SIG-M5 treated with dmso at 0.1 percent for 504 hours (cell line): ENCODE measurements around the gene SYNDIG1.

Experiments used
- DNase-seq: peaks from one replicate; lab custom pipeline; 2025; ENCODE audit not compliant: unreplicated experiment; lab: John Stamatoyannopoulos, UW

The SYNDIG1 gene

GRCh38 chr20:24684956-24685691, 215.7 kb downstream of the SYNDIG1 start:
- no peak for DNase-seq

- DNase-seq, result no peak
These were observed 216.3 kb downstream of the SYNDIG1 start for GRCh38 chr20:24685736-24686135.

GRCh38 chr20:24686156-24686555, 216.7 kb downstream of the SYNDIG1 start:
- DNase-seq, result no peak

GRCh38 chr20:24690408-24690807, 221.0 kb downstream of the SYNDIG1 start:
- no peak for DNase-seq

- no peak for DNase-seq
These were observed 222.5 kb downstream of the SYNDIG1 start for GRCh38 chr20:24691901-24692351.

GRCh38 chr20:24692446-24693200, 223.2 kb downstream of the SYNDIG1 start:
- no peak for DNase-seq

GRCh38 chr20:24693466-24694156, 224.2 kb downstream of the SYNDIG1 start:
- no peak for DNase-seq

- no peak for DNase-seq
These were observed 224.8 kb downstream of the SYNDIG1 start for GRCh38 chr20:24694157-24694726.

- no peak for DNase-seq
These were observed 225.5 kb downstream of the SYNDIG1 start for GRCh38 chr20:24694727-24695528.

GRCh38 chr20:24695529-24696225, 226.2 kb downstream of the SYNDIG1 start:
- no peak for DNase-seq

- DNase-seq, result no peak
These were observed 227.0 kb downstream of the SYNDIG1 start for GRCh38 chr20:24696396-24696795.

- no peak for DNase-seq
These were observed 228.0 kb downstream of the SYNDIG1 start for GRCh38 chr20:24697411-24697810.

GRCh38 chr20:24698189-24698588, 228.8 kb downstream of the SYNDIG1 start:
- DNase-seq, result no peak

GRCh38 chr20:24698706-24699206, 229.3 kb downstream of the SYNDIG1 start:
- no peak for DNase-seq

GRCh38 chr20:24699321-24700165, 230.1 kb downstream of the SYNDIG1 start:
- no peak for DNase-seq

GRCh38 chr20:24700166-24700860, 230.9 kb downstream of the SYNDIG1 start:
- DNase-seq, result no peak

GRCh38 chr20:24701027-24701426, 231.6 kb downstream of the SYNDIG1 start:
- DNase-seq, result no peak

GRCh38 chr20:24701668-24702067, 232.2 kb downstream of the SYNDIG1 start:
- no peak for DNase-seq
